ENCODE results near the gene AMOT. TPM values are rescaled to one million over a fixed set of nuclear protein-coding genes. Genes with fewer than 3 reads are reported as not detected.

The AMOT gene
- total RNA-seq, 1 donor from 2014 or later, result 14.7 TPM

GRCh38 chrX:112830540-112830939, 10.1 kb downstream of the AMOT start:
- ATAC-seq, result no peak

GRCh38 chrX:112827292-112827903, 13.2 kb downstream of the AMOT start:
- intact Hi-C loops (cut with DNase I), result no loop called here
- ATAC-seq, result no peak
- Histone ChIP-seq H3K27me3 (no peaks in the 10 kb centered on the region), H3K4me1 (no peaks in the 10 kb centered on the region), H3K27ac (no peak overlapping the region), H3K36me3 (no peaks in the 10 kb centered on the region), H3K9me3 (no peaks in the 10 kb centered on the region), H3K4me3 (no peak overlapping the region)
- DNase-seq, result no peak
- TF ChIP-seq, protein P1, sequence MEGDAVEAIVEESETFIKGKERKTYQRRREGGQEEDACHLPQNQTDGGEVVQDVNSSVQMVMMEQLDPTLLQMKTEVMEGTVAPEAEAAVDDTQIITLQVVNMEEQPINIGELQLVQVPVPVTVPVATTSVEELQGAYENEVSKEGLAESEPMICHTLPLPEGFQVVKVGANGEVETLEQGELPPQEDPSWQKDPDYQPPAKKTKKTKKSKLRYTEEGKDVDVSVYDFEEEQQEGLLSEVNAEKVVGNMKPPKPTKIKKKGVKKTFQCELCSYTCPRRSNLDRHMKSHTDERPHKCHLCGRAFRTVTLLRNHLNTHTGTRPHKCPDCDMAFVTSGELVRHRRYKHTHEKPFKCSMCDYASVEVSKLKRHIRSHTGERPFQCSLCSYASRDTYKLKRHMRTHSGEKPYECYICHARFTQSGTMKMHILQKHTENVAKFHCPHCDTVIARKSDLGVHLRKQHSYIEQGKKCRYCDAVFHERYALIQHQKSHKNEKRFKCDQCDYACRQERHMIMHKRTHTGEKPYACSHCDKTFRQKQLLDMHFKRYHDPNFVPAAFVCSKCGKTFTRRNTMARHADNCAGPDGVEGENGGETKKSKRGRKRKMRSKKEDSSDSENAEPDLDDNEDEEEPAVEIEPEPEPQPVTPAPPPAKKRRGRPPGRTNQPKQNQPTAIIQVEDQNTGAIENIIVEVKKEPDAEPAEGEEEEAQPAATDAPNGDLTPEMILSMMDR (IDR thresholded peaks at IDR 0.05), result no peak

More at GRCh38 chrX:112830540-112830939, 10.1 kb downstream of the AMOT start:
- Histone ChIP-seq H3K4me3 (no peak overlapping the region), H3K27me3 (no peaks in the 10 kb centered on the region), H3K36me3 (no peaks in the 10 kb centered on the region), H3K4me1 (no peaks in the 10 kb centered on the region), H3K9me3 (no peaks in the 10 kb centered on the region), H3K27ac (no peak overlapping the region)
- intact Hi-C loops (cut with DNase I), result no loop called here
- TF ChIP-seq, protein P1 (IDR thresholded peaks at IDR 0.05), result no peak
- no peak for DNase-seq

- no peak for DNase-seq
- Histone ChIP-seq H3K9me3 (no peaks in the 10 kb centered on the region), H3K27ac (no peak overlapping the region), H3K36me3 (no peaks in the 10 kb centered on the region), H3K4me1 (no peaks in the 10 kb centered on the region), H3K27me3 (no peaks in the 10 kb centered on the region), H3K4me3 (no peak overlapping the region)
- TF ChIP-seq, protein P1 (IDR thresholded peaks at IDR 0.05), result no peak
- no peak for ATAC-seq
- intact Hi-C loops (cut with DNase I), result no loop called here
Observed at GRCh38 chrX:112826023-112826422, 14.6 kb downstream of the AMOT start.

DNA sequence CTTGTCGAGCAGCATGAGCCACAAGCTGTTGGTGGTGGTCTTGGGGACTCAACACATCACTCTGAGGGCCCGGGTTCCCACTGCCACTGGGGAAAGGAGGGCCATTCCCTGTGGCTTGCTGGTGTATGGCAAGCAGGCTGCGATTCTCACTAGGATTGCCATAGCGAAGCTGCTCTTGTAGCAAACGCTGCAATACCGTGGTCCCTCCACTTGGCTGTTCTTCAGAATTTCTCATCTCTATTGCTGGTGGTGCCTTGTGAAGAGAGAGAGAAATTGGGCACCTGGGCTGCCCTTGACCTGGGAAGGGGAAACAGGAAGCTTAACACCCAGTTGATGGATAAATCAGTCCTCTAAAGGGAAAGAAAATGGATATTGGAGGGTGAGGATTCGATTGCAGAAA, 17.7 kb downstream of the AMOT start:
- no peaks in the 10 kb centered on the region for H3K27me3 ChIP-seq
- H3K36me3 ChIP-seq, result no peaks in the 10 kb centered on the region
- no peaks in the 10 kb centered on the region for H3K9me3 ChIP-seq
- H3K4me1 ChIP-seq, result no peaks in the 10 kb centered on the region
- TF ChIP-seq, protein P1 (IDR thresholded peaks at IDR 0.05), result no peak
- H3K27ac ChIP-seq, result no peak overlapping the region
- ATAC-seq (no peak), DNase-seq (no peak)
- H3K4me3 ChIP-seq, result no peak overlapping the region
- intact Hi-C loops (cut with DNase I), result no loop called here

DNA sequence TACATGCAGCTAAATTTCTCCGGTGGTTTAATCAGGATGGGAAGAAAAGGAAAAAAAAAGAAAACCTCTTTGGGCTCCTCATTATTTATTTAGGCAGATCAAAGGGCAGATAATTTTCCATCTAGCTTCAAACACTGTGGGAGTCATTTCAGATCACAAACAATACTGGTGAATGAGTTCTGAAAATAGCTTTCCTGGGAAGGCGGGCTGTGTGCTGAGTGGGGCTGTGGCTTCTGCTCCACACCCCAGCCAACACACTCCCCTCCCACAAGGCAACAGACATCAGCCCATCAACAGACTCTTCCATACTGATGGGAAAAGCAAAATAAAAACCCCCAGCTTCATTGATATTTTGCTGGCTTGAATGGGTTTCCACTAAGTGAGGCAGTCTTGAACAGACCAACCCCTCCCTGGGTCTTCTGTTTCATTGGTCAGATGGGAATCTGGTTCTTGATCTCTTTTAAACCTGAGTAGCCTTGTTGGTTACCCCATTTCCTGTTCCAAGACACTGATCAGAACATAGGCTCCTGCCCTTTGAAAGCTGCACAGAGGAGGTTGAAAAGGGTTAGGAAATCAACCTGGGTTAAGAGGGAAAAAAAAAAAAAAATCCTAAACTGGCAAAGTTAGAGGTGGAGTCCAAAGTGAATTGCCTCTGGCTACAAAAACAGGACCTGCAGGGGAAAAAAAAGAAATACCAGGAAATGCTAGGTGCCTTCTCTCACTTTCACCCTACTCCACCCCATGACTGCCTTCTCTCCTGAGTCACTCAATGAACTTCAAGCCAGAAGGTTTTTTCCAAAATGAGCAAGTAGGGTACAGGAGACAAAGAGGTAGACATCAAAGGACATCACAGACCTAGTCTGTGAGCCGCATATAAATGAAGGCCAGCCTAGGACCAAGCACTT, 20.0 kb downstream of the AMOT start:
- Histone ChIP-seq H3K4me3 (no peak overlapping the region), H3K27me3 (no peaks in the 10 kb centered on the region), H3K36me3 (no peaks in the 10 kb centered on the region), H3K9me3 (no peaks in the 10 kb centered on the region), H3K4me1 (no peaks in the 10 kb centered on the region), H3K27ac (no peak overlapping the region)
- intact Hi-C loops (cut with DNase I), result no loop called here
- no peak for DNase-seq
- TF ChIP-seq, protein P1 (IDR thresholded peaks at IDR 0.05), result no peak
- no peak for ATAC-seq
